Lower leg skin (tissue), 4 donors: ENCODE measurements around the gene DRD2. TPM values are rescaled to one million over a fixed set of nuclear protein-coding genes. Genes with fewer than 3 reads are reported as not detected.

Source experiments
- DNase-seq, 2 donors: peaks; one replicate each; pipeline ENCODE4 v3.0.0-alpha.2; 2019; ENCODE audit warnings: low spot score in 2 of 2
- H3K4me3 ChIP-seq: fragments of 200-600 bp; sonication (generic); 2 replicates; pipeline ENCODE4 v1.5.1; 2017; ENCODE audit warnings: mild to moderate bottlenecking, low read depth; ENCODE audit not compliant: poor library complexity, severe bottlenecking
- POLR2A ChIP-seq, 2 donors: fragments of 450-650 bp; IDR thresholded peaks; one replicate each; pipeline ENCODE4 v1.6.1; 2016 to 2017; ENCODE audit warnings: antibody characterized with exemption in 2 of 2, mild to moderate bottlenecking in 1 of 2, moderate library complexity in 1 of 2
- WGBS, 2 donors: methylation state at CpG; one replicate each; pipeline ENCODE4 v1.1.5; 2018; 5-methylcytosine and 5-hydroxymethylcytosine counted together
- intact Hi-C: fragments of 100-400 bp; cut with DNase I; formaldehyde crosslinking; loops from one replicate; pipeline ENCODE4 v1.15.0; 2023; ENCODE audit warnings: low total_unique reads
- total RNA-seq, 4 donors: library from RNA; depleted of rRNA; stranded (reverse); fragments of >200 nt; gene quantifications; one replicate each; pipeline ENCODE4 v1.1.0, GENCODE V29; 2016
- TF ChIP-seq, protein P1 (sequence below), 3 donors: fragments of 450-650 bp; IDR thresholded peaks; one replicate each; pipeline ENCODE4 v1.5.1; 2016; ENCODE audit warnings: antibody characterized with exemption in 3 of 3, mild to moderate bottlenecking in 3 of 3, moderate library complexity in 2 of 3

Gene DRD2
- total RNA-seq, 4 donors from 2014 or later: 0.11 to 0.81 (median 0.22) TPM; not detected in 1

DNA sequence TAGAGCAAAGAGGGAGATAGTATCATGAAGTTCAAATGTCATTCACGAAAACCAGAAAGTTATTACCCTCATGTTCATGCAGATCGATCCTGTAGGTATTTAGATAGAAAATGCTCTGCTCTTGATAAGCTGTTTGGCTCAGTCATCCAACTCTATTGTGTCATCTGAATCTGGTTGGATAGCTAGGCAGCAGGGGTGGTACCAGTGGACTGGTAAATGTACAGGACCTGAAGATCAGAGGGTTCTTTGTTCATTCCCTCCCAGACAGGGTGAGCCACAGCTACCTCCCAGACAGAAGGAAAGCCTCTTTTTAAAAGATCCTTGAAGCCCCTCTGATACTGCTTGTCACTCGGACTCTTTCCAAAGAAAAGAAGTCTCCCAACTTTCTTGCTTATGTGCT lies 29.8 kb upstream of the DRD2 start:
- no peak for DNase-seq
- intact Hi-C loops: no loop called here
- TF ChIP-seq POLR2A (IDR thresholded peaks at IDR 0.05): no peak
- TF ChIP-seq, protein P1, sequence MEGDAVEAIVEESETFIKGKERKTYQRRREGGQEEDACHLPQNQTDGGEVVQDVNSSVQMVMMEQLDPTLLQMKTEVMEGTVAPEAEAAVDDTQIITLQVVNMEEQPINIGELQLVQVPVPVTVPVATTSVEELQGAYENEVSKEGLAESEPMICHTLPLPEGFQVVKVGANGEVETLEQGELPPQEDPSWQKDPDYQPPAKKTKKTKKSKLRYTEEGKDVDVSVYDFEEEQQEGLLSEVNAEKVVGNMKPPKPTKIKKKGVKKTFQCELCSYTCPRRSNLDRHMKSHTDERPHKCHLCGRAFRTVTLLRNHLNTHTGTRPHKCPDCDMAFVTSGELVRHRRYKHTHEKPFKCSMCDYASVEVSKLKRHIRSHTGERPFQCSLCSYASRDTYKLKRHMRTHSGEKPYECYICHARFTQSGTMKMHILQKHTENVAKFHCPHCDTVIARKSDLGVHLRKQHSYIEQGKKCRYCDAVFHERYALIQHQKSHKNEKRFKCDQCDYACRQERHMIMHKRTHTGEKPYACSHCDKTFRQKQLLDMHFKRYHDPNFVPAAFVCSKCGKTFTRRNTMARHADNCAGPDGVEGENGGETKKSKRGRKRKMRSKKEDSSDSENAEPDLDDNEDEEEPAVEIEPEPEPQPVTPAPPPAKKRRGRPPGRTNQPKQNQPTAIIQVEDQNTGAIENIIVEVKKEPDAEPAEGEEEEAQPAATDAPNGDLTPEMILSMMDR (IDR thresholded peaks at IDR 0.05): no peak
- H3K4me3 ChIP-seq: no peak overlapping the region
- 69 to 82% methylated on average over 3 of the region's 3 CpGs for WGBS, 2 donors

DNA sequence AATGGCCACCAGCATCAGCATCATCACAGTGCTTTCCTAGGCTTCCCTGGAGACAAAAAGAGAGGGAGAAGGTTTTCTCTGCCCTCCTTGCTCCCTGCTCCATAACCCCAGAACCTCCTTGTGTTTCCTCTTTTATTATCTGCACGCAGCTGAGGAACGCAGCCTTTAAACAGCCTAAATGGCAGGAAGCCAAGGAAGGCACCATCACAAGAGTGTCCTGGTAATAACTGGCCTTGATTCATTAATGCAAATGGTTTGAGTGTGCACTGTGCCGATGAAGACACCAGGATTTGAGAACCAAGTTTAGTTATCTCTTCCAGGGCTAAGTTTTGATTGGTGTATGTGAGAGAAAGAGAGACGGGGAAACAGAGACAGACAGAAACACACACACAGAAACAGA lies 29.4 kb upstream of the DRD2 start:
- TF ChIP-seq POLR2A (IDR thresholded peaks at IDR 0.05): no peak
- TF ChIP-seq, protein P1 (IDR thresholded peaks at IDR 0.05): no peak
- no peak overlapping the region for H3K4me3 ChIP-seq
- intact Hi-C loops: no loop called here
- WGBS, 2 donors: 56 to 64% methylated on average over 4 of the region's 4 CpGs
- no peak for DNase-seq

DNA sequence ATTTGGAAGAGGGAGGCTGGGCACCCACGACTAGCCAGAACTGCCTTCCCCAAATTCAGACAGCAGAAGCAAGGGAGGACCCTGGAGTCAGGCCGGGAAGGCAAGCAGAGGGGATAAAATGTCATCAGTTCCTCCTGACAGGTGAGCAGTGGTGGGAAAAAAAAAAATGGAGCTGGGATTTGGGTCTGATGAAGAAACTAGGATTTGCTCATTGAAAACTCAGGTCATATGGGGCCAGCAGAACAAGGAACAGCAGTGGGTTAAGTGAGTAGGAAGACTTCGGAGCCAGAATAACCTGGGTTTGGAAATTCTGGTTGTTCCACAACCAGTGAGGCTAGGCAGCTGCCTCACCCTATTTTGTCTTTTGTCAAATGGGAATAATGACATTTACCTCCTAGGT lies 28.9 kb upstream of the DRD2 start:
- no peak for DNase-seq
- intact Hi-C loops: no loop called here
- TF ChIP-seq, protein P1 (IDR thresholded peaks at IDR 0.05): no peak
- TF ChIP-seq POLR2A (IDR thresholded peaks at IDR 0.05): no peak
- no peak overlapping the region for H3K4me3 ChIP-seq
- WGBS, 2 donors: 69 to 82% methylated on average over 3 of the region's 3 CpGs

GRCh38 chr11:113497066-113497910 lies 22.1 kb upstream of the DRD2 start:
- DNase-seq: peak in 1 of 2 donors; percentile 3
- TF ChIP-seq, protein P1 (IDR thresholded peaks at IDR 0.05): no peak
- no peak overlapping the region for H3K4me3 ChIP-seq
- WGBS, 2 donors: 92 to 93% methylated on average over 4 of the region's 4 CpGs
- intact Hi-C loops: no loop called here

GRCh38 chr11:113496026-113496651 lies 20.9 kb upstream of the DRD2 start:
- intact Hi-C loops: no loop called here
- DNase-seq: no peak
- H3K4me3 ChIP-seq: no peak overlapping the region
- WGBS, 2 donors: 81 to 89% methylated on average over 3 of the region's 3 CpGs
- TF ChIP-seq POLR2A (IDR thresholded peaks at IDR 0.05): no peak
- TF ChIP-seq, protein P1 (IDR thresholded peaks at IDR 0.05): no peak
